HG02938 (cell line): Measurements from ENCODE around the gene SRF.

ENCODE experiments used
- ATAC-seq: cut with Tn5 transposase; IDR thresholded peaks from one replicate; pipeline ENCODE4 v1.9.1; 2021; ENCODE audit warnings: mild to moderate bottlenecking, moderate library complexity; ENCODE audit not compliant: unreplicated experiment

The SRF gene

GRCh38 chr6:43207286-43207685, 36.2 kb downstream of the SRF start:
- no peak for ATAC-seq

DNA sequence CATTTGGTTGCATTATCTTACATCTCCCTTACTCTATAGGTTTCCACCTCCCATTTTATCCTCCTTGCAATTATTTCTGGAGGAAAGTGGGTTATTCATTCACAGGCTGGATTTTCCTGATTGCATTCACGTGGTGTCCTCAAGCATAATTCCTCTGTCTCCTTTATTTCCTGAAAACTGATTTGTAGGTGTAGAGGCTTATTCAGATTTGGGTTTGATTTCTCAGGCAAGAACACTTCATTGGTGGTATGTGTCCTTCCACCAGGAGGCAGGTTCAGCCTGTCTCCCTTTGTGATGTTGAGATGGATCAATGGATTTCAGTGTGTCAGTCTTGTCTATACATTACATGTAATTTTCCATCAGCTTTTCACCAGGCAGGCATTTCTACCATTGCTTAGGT, 40.9 kb downstream of the SRF start:
- no peak for ATAC-seq

DNA sequence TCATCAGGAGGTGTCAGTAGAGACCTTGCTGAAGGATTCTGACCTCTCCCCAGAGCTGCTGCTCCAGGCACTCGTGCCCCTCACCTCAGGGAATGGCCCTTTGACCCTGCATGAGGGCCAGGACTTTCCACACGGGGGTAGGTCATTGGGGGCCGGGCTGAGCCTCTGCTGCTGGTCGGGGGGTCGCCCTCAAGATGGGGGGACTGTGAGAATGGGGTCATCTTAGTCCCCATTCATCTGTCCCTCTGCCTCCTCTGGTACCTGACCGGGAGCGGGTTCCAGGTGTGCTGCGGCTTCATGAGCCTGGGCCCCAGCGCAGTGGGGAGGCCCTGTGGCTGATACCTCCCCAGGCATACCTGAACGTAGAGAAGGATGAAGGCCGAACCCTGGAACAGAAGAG, 42.4 kb downstream of the SRF start:
- no peak for ATAC-seq

DNA sequence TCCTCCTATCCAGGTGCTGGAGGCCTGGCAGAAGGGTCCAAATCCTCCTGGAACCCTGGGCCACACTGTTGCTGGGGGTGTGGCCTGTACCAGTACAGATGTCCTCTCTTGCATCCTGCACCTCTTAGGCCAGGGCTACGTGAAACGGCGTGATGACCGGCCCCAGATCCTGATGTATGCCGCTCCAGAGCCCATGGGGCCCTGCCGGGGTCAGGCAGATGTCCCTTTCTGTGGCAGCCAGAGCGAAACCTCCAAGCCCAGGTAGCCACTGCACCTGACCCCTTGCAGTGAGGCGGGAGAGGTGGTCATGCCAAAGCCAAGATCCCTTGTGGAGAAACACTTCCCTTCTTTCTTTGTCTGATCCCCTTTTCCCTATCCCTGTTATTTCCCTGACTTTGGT, 44.0 kb downstream of the SRF start:
- no peak for ATAC-seq

GRCh38 chr6:43216200-43216599, 45.1 kb downstream of the SRF start:
- no peak for ATAC-seq

DNA sequence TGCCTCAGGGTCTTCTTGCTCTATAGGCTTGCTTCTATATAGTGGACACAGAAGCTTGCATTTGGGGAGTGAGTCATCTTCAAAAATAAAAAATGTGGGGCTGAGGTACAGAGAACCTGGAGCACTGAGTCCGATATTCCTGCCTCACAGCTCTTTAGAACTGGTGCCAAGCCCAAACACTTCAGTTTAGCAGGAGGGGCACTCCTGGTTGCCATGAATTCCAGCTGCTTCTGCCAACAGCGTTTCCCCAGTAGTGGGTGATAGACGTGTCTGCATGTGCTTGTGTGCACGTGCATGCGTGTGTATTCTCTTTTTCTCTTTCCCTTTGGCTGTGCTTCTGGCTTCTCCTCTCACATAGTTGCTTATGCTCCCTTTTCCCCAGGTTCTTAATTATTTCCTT, 46.3 kb downstream of the SRF start:
- ATAC-seq, result no peak

GRCh38 chr6:43219119-43219518, 48.0 kb downstream of the SRF start:
- ATAC-seq, result no peak

DNA sequence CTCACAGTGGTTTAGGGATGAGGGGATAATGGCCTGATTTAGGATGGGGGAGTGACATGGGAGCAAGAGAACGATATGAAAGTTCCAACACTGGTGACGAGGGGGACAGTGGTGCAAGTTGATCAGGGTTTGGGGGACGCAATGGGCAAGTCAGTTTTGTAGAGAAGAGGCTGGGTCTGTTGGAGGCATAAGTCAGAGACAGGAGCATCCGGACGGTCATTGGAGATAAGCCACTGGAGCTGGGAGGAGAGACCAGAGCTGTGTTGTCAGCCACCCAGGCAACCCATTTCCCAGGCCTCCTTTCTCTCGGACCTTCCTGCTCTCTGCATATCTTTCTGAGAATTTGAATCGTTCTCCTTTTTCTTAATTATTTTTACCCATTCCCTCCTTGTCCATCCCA, 48.7 kb downstream of the SRF start:
- no peak for ATAC-seq

- ATAC-seq, result no peak
Observed at GRCh38 chr6:43220439-43220951, 49.4 kb downstream of the SRF start.

GRCh38 chr6:43221046-43221972, 50.2 kb downstream of the SRF start:
- no peak for ATAC-seq

GRCh38 chr6:43222418-43223059, 51.5 kb downstream of the SRF start:
- no peak for ATAC-seq

DNA sequence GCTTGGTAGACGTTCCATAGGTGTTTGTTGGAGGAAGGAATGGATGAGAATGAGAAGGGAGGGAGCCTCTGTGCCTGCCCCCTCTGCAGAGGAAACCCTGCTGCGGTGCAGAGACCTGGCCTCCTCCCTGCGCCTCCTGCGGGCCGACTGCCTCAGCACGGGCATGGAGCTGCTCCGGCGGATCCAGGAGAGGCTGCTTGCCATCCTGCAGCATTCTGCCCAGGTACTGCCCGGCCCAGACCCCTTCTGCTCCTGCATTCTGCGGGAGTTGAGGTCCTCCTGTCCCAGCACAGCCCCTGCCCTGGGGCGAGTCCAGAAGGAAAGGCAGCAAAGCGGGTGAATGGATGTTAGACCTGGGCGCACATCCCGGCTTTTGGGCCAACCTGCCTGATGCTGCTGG, 52.1 kb downstream of the SRF start:
- ATAC-seq, result no peak

DNA sequence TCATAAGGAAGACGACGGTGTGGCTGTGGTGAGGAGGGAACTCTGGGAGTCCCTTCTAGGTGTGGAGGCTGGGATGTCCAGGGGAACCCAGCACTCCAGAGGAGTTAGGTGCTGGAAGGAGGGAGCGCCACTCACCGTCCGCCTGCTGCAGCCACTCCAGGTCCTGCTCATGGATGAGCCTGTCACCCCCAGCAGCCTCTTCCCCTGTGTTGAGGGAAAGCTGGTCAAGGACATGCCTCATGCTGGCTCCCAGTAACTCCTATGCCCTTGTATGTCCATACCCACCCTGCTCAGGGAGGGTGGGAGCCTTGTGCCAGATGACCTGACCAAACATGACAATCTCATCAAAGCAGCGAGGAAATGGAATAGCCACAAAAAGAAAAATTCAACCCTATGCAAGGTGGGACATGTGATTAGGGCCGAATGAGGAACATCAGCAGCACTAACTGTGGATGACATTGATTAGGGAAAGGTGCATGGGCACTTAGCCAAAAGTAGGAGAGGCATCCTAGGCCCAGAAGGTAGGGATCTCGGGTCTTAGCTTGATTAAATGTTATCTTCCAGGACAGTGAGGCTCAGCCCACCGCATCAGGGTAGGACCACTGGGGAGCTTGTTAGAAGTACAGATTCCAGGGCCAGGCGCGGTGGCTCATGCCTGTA, 55.3 kb downstream of the SRF start:
- no peak for ATAC-seq

- no peak for ATAC-seq
Observed at GRCh38 chr6:43228951-43229802, 58.1 kb downstream of the SRF start, which contains the start of gene DNPH1. DNPH1 (minus strand) TSS chr6:43229481; CDS start chr6:43229456, 25 bp downstream.

DNA sequence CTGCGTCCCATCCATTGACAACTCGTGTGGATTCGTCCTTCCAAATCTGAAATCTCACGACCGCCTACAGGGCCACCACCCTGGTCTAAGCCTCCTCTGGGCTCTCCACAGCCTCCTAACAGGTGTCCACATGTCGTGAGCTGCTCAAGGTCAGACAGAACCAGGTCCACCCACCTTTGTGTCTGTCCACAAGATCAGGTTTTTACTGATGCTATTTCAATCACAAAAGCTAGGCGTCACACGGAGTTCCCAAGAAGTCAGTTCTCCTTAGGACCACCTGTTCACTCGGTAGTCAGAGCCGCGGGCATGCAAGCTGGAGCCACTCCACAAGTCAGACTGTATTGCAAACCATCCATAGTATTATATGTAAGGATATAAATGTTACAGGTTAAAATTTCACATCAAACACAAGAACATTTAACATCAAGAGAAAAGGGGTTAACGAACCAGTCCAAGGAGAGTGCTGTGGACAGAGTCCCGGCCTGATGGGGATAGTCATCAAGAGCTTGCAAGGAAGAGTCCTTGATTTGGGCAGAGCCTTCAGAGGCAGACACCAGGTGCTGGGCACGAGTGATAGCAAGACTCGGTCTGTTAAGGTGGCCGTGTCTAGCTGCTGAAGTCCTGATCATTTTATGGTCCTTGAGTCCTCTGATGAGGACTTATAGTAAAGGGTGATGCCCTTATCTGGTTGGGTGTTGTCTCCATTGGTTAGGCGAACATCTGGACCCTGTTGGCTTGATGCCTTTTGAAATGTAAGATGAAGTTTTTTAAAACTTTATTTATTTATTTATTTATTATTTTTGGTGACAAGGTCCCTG, 58.9 kb downstream of the SRF start:
- ATAC-seq, result no peak

DNA sequence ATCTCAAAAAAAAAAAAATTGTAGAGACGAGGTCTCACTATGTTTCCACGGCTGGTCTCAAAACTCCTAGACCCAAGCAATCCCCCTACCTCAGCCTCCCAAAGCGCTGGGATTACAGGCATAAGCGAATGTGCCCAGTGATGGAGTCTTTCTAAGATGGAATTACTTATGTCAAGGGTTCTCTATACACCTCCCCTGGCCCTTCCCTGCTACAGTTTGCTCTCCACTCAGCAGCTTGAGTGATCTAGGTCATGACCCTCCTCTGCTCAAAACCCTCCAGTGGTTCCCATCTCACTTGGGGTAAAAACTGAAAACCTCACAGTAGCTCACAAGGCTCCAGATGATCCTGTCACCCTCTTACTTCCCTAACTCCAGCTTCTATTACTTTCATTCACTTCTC, 60.0 kb downstream of the SRF start:
- ATAC-seq, result no peak
